Skeletal muscle tissue (tissue), 4 donors: ENCODE data around the gene DEPDC5. TPM values are rescaled to one million over a fixed set of nuclear protein-coding genes. Genes with fewer than 3 reads are reported as not detected.

Source experiments
- H3K27ac ChIP-seq: one replicate; pipeline ENCODE4 v1.7.0; 2013; ENCODE audit warnings: mild to moderate bottlenecking, low read depth, low read length, inconsistent platforms
- H3K27me3 ChIP-seq, 3 donors: one replicate each; pipeline ENCODE4 v1.7.0; 2013; ENCODE audit warnings: low read length in 3 of 3; ENCODE audit not compliant: control insufficient read depth in 3 of 3, insufficient read depth in 3 of 3
- H3K36me3 ChIP-seq, 3 donors: one replicate each; pipeline ENCODE4 v1.7.0; 2013; ENCODE audit warnings: low read length in 3 of 3; ENCODE audit not compliant: control insufficient read depth in 3 of 3, insufficient read depth in 3 of 3
- H3K4me1 ChIP-seq, 3 donors: one replicate each; pipeline ENCODE4 v1.7.0; 2013; ENCODE audit warnings: low read length in 3 of 3, mild to moderate bottlenecking in 3 of 3; ENCODE audit not compliant: control insufficient read depth in 3 of 3, insufficient read depth in 3 of 3
- H3K4me3 ChIP-seq, 3 donors: one replicate each; pipeline ENCODE4 v1.7.0; 2013; ENCODE audit warnings: low read length in 3 of 3
- H3K9ac ChIP-seq, 3 donors: one replicate each; pipeline ENCODE4 v1.7.0; 2013; ENCODE audit warnings: low read length in 3 of 3, mild to moderate bottlenecking in 3 of 3, moderate library complexity in 2 of 3, low read depth in 1 of 3
- H3K9me3 ChIP-seq, 3 donors: one replicate each; pipeline ENCODE4 v1.7.0; 2013; ENCODE audit warnings: low read length in 3 of 3; ENCODE audit not compliant: control insufficient read depth in 3 of 3
- total RNA-seq: library from RNA; depleted of rRNA; stranded (reverse); fragments of >200 nt; gene quantifications from one replicate; pipeline ENCODE4 v1.2.3, GENCODE V29; 2014
- donor health status: Osteomylitis.

Gene DEPDC5
- total RNA-seq, 1 donor from 2014 or later, result 14.1 TPM

DNA sequence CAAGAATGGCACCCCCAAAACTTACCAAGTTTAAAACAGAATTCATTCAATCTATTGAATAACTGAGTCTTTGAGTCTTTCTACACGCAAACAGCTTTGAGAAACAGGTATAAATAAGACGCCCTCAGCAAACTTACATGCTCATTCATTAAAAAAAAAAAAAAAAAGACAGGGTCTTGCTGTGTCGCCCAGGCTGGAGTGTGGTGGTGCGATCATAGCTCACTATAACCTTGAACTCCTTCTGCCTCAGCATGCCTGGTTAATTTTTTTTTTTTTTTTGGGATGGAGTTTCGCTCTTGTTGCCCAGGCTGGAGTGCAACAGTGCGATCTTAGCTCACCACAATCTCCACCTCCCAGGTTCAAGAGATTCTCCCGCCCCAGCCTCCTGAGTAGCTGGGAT is 9.9 kb upstream of the DEPDC5 start:
- no peaks in the 10 kb centered on the region for H3K27me3 ChIP-seq
- no peak overlapping the region for H3K4me3 ChIP-seq
- no peak overlapping the region for H3K27ac ChIP-seq
- no peaks in the 10 kb centered on the region for H3K9me3 ChIP-seq
- H3K4me1 ChIP-seq, result peaks cover 8% of the 10 kb centered on the region in 3 donors
- H3K9ac ChIP-seq, result no peak overlapping the region
- peaks cover 0 to 17% (median 5%) of the 10 kb centered on the region in 3 donors for H3K36me3 ChIP-seq

- Histone ChIP-seq H3K27me3 (no peaks in the 10 kb centered on the region), H3K4me3 (no peak overlapping the region), H3K27ac (no peak overlapping the region), H3K9ac (no peak overlapping the region), H3K4me1 (peaks cover 21 to 25% (median 24%) of the 10 kb centered on the region in 3 donors), H3K9me3 (no peaks in the 10 kb centered on the region), H3K36me3 (peaks cover 0 to 17% (median 2%) of the 10 kb centered on the region in 3 donors)
Measured at GRCh38 chr22:31747441-31747840, 6.4 kb upstream of the DEPDC5 start.

GRCh38 chr22:31748490-31748889 is 5.3 kb upstream of the DEPDC5 start:
- peak overlapping the region; percentile 78 to 95 (median 92) for H3K9ac ChIP-seq

DNA sequence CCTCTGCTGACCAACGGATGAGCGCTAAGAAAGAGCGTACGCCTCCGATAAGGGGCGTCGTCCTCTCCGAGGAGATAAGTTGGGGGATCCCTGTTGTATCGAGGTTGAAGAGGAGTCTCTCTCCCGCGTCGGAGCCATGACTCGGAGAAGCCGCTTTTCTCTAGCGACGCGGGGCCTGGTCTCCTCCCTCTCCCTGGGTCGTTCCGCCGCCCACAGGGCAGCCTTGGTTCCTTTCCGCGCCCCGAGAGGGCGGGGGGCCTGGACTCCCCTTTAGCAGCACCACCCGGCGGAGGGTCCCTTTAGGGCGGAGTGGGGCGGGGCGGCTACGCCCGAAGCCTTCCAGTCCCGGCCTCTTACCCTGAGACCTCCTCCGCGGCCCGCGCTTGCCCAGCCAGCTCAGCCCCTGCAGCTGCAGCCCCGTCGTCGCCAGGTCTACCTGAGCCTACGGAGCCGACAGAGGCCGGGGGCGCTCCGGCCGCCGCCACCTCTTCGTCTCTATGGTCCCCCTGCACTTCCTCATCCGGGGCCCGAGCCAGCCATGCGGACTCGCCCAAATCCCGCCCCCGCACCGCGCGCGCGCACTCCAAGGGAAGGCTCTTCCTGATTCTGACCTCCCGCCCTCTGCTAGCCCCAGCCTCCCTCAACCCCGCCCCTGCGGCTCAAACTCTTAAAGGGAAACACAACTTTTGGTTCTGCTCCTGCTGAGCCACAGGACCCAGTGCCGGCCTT is 4.0 kb upstream of the DEPDC5 start, which contains the start of gene PRR14L:
Gene PRR14L (minus strand): TSS at position 497 of the 729 bp plus-strand sequence. CDS start 11,272 bp downstream, outside the sequence.
- peak within 1 kb of the TSS; percentile 81 to 95 (median 92) for H3K9ac ChIP-seq
- H3K27ac ChIP-seq, result peak within 1 kb of the TSS; percentile 74
- peak within 1 kb of the TSS; percentile 86 to 94 (median 88) for H3K4me3 ChIP-seq
- H3K36me3 ChIP-seq, result peaks cover 0 to 9% (median 2%) of the 10 kb centered on the region in 3 donors
- H3K27me3 ChIP-seq, result no peaks in the 10 kb centered on the region
- H3K4me1 ChIP-seq, result peaks cover 35 to 45% (median 39%) of the 10 kb centered on the region in 3 donors
- no peaks in the 10 kb centered on the region for H3K9me3 ChIP-seq

More at GRCh38 chr22:31748490-31748889, 5.3 kb upstream of the DEPDC5 start:
- Histone ChIP-seq H3K27ac (no peak overlapping the region), H3K4me3 (peak overlapping the region in 2 of 3 donors; percentile 86 to 94), H3K4me1 (peaks cover 28 to 35% (median 31%) of the 10 kb centered on the region in 3 donors), H3K9me3 (no peaks in the 10 kb centered on the region), H3K27me3 (no peaks in the 10 kb centered on the region), H3K36me3 (peaks cover 0 to 15% (median 2%) of the 10 kb centered on the region in 3 donors)

DNA sequence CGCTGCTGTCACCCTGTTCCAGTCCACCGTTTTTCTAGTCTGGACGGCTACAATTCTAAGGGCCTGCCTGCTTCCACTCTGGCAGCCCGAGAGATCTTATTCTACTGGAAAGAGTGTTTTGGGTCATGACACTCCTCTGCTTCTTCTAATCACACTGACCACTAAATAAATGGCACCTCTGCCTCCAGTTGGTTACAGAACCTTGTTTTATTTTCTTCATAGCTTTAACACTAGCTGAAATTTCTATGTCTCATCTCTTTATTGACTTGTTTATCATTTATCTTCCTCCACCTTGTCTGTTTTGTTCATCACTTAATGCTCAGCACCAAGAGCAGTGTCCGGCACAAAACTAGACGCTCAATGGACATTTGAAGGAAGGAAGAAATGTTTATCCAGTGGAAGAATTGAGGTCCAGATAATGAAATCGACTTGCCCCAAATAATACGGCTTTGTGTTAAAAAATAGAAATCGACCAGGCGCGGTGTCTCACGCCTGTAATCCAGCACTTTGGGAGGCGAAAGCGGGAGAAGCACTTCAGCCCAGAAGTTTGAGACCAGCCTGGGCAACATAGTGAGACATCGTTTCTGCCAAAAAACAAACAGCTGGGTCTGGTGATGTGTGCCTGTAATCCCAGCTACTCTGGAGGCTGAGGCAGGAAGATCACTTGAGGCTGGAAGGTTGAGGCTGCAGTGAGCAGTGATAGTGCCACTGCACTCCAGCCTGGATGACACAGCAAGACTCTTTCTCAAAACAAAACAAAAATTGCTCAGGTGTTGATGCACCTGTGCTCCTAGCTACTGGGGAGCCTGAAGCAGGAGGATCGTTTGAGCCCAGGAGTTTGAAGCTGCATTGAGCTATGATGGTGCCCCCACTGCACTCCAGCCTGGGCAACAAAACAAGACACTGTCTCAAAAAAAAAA is 3.2 kb upstream of the DEPDC5 start:
- no peaks in the 10 kb centered on the region for H3K27me3 ChIP-seq
- no peaks in the 10 kb centered on the region for H3K9me3 ChIP-seq
- H3K4me3 ChIP-seq, result peak overlapping the region; percentile 86 to 94 (median 88)
- peaks cover 35 to 49% (median 39%) of the 10 kb centered on the region in 3 donors for H3K4me1 ChIP-seq
- peaks cover 0 to 9% (median 2%) of the 10 kb centered on the region in 3 donors for H3K36me3 ChIP-seq
- peak overlapping the region; percentile 78 to 95 (median 81) for H3K9ac ChIP-seq
- peak overlapping the region; percentile 74 for H3K27ac ChIP-seq

GRCh38 chr22:31752096-31752847 is 1.5 kb upstream of the DEPDC5 start:
- peak overlapping the region in 1 of 3 donors; percentile 95 for H3K4me3 ChIP-seq

GRCh38 chr22:31753005-31753633 is 700 bp upstream of the DEPDC5 start:
- Histone ChIP-seq H3K27me3 (no peaks in the 10 kb centered on the region), H3K9me3 (no peaks in the 10 kb centered on the region), H3K36me3 (peaks cover 0 to 3% (median 1%) of the 10 kb centered on the region in 3 donors), H3K4me1 (peaks cover 35 to 49% (median 37%) of the 10 kb centered on the region in 3 donors), H3K4me3 (peak overlapping the region; percentile 89 to 95 (median 93)), H3K9ac (peak overlapping the region; percentile 94 to 99 (median 98)), H3K27ac (peak overlapping the region; percentile 96)

More at GRCh38 chr22:31752096-31752847, 1.5 kb upstream of the DEPDC5 start:
- Histone ChIP-seq H3K36me3 (peaks cover 0 to 3% (median 2%) of the 10 kb centered on the region in 3 donors), H3K27ac (peak overlapping the region; percentile 96), H3K9me3 (no peaks in the 10 kb centered on the region), H3K4me1 (peaks cover 35 to 49% (median 39%) of the 10 kb centered on the region in 3 donors), H3K9ac (peak overlapping the region in 2 of 3 donors; percentile 98 to 99), H3K27me3 (no peaks in the 10 kb centered on the region)

- H3K9me3 ChIP-seq, result no peaks in the 10 kb centered on the region
- H3K36me3 ChIP-seq, result peaks cover 3 to 6% (median 5%) of the 10 kb centered on the region in 3 donors
- H3K9ac ChIP-seq, result peak overlapping the region; percentile 81 to 98 (median 94)
- H3K4me1 ChIP-seq, result peaks cover 23 to 37% (median 25%) of the 10 kb centered on the region in 3 donors
- no peak overlapping the region for H3K27ac ChIP-seq
- peak overlapping the region in 1 of 3 donors; percentile 93 for H3K4me3 ChIP-seq
- no peaks in the 10 kb centered on the region for H3K27me3 ChIP-seq
Measured at GRCh38 chr22:31754813-31755212, 994 bp downstream of the DEPDC5 start.

DNA sequence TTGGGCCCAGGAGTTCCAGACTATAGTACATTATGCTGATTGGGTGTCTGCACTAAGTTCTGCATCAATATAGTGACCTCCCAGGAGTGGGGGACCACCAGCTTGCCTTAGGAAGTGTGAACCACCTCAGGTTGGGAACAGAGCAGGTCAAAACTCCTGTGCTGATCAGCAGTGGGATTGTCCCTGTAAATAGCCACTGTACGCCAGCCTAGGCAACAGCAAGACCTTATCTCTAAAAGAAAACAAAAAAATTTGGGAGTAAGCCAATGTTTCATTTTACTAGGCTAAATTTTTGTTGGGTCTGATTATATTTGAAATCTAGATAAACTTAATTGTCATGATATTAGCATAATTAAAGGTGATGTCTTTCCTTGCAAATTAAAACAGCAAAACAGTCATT is 3.4 kb downstream of the DEPDC5 start:
- H3K4me1 ChIP-seq, result peaks cover 15 to 25% (median 17%) of the 10 kb centered on the region in 3 donors
- H3K27ac ChIP-seq, result no peak overlapping the region
- H3K9ac ChIP-seq, result no peak overlapping the region
- H3K9me3 ChIP-seq, result no peaks in the 10 kb centered on the region
- H3K4me3 ChIP-seq, result no peak overlapping the region
- peaks cover 3 to 15% (median 10%) of the 10 kb centered on the region in 3 donors for H3K36me3 ChIP-seq
- H3K27me3 ChIP-seq, result no peaks in the 10 kb centered on the region
